Measurements from ENCODE around the gene NUTF2.

The NUTF2 gene

DNA sequence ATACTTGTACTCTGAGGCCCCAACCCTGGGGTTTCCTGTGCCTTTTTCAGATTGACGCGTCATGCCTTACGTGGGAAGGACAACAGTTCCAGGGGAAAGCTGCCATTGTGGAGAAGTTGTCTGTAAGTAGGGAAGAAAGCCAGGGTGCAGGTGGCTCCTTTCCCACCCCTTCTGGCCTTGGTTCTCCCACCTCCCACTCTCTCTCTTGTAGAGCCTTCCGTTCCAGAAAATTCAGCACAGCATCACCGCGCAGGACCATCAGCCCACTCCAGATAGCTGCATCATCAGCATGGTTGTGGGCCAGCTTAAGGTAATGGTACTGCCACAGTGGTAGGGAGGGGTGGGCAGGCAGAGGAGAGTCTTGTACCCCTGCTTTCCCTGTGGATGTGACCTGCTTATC, 21.6 kb downstream of the NUTF2 start:
- H3K27ac Mint-ChIP-seq = no peak overlapping the region
- peaks cover 7% of the 10 kb centered on the region for H3K4me1 Mint-ChIP-seq (ENCODE audit: low read depth)
- H3K9me3 Mint-ChIP-seq (ENCODE audit: low read depth) = no peaks in the 10 kb centered on the region
- H3K36me3 Mint-ChIP-seq = no peaks in the 10 kb centered on the region
- no peak overlapping the region for H3K4me3 Mint-ChIP-seq
- H3K27me3 Mint-ChIP-seq = no peaks in the 10 kb centered on the region

DNA sequence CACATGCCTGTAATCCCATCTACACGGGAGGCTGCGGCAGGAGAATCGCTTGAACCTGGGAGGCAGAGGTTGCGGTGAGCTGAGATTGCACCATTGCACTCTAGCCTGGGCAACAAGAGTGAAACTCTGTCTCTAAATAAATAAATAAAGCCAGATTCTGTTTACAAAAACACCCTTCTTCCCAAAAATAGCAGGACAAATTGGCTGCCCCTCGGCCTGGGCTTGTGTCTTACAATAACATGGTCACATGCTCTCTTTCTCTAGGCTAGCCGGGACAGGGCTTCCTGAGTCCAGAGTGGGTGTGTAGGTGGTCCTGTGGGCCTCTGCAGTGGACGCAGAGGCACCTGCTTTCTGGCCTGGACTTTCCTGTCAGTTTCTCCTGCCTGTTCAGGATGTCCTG, 22.9 kb downstream of the NUTF2 start:
- Mint-ChIP-seq H3K27me3 (no peaks in the 10 kb centered on the region), H3K9me3 (ENCODE audit: low read depth) (no peaks in the 10 kb centered on the region), H3K27ac (no peak overlapping the region), H3K4me1 (ENCODE audit: low read depth) (peaks cover 18% of the 10 kb centered on the region), H3K4me3 (no peak overlapping the region), H3K36me3 (no peaks in the 10 kb centered on the region)

DNA sequence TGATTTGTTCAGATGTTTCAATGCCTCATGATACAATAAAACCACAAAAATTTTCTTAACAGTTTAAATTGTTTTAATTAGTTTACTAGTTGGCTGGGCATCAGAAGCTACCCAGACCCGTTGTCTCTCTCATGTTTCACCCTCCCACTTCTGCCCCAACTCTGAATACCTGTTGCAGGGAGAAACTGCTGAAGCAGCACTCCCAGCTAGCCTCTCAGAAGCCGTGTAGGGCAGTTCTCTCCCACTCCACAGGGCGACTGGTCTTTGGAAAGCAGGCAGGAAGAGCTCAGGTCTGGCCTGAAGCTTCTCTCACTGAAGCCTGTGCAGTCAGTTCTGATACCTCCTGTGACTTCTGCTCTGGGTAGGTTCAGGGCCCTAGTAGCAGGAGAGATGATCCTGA, 24.5 kb downstream of the NUTF2 start:
- peaks cover 33% of the 10 kb centered on the region for H3K4me1 Mint-ChIP-seq (ENCODE audit: low read depth)
- H3K27me3 Mint-ChIP-seq = no peaks in the 10 kb centered on the region
- H3K9me3 Mint-ChIP-seq (ENCODE audit: low read depth) = no peaks in the 10 kb centered on the region
- H3K27ac Mint-ChIP-seq = no peak overlapping the region
- H3K4me3 Mint-ChIP-seq = no peak overlapping the region
- H3K36me3 Mint-ChIP-seq = no peaks in the 10 kb centered on the region

DNA sequence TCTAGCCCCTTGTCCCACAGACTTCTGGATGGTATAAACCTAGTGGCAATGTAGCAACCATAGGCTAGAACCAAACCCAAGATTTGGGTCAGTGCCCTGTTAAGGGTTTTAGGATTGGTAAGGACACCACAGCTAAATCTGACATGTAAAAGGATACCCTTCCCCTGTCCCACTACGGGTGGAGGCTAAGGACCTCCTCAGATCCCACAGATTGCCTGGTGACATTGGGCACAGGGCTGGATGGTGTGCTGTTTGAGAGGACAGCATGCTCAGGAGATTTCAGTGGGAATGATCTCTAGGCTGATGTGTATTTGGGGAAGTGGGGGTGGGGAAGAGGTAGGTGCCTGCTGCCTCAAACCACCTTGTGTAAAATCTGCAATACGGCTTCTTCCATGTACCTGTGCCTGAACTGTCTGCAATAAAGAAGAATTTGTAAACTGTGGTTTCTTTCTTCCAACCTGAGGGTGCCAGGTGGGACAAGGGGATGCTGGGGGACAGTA, 25.4 kb downstream of the NUTF2 start:
- H3K4me1 Mint-ChIP-seq (ENCODE audit: low read depth) = peaks cover 34% of the 10 kb centered on the region
- H3K27me3 Mint-ChIP-seq = no peaks in the 10 kb centered on the region
- peak overlapping the region; percentile 91 for H3K4me3 Mint-ChIP-seq
- H3K36me3 Mint-ChIP-seq = no peaks in the 10 kb centered on the region
- no peaks in the 10 kb centered on the region for H3K9me3 Mint-ChIP-seq (ENCODE audit: low read depth)
- peak overlapping the region; percentile 50 for H3K27ac Mint-ChIP-seq

DNA sequence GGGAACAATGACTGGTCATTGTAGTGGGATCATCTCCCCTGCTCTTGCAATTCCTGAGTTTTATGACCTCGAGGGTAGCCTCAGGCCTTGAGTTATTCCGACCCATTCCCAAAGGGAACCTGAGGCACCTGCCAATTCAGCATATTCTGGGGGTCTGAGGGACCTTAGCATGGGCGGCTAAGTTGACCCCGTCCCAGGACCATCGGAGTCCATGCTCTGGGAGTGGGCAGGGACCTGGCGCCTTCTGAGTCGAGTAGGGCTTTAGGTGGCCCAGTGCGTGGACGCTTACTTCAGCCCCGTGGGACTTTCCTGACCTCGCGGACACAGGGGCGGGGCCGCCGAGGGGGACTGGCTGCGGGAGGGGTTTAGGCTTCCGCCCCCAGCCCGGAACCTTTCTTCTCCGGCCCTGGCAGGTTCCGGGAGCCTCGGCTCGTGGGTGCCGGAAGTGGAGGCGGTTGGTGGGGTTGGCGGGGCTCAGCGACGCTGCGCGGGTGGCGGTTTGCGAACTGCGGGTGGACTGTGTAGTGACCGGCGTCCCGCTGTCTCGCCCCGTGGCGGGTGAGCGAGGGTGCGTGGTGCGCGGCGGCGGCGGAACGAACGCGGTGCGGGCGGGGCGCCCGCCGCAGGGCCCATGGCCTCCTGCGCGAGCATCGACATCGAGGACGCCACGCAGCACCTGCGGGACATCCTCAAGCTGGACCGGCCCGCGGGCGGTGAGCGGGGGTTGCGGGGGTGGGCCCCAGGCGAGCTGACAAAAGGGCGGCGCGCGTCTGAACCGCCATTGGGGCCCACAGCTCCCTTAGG, 26.1 kb downstream of the NUTF2 start, which contains the start of gene EDC4:
TSS of gene EDC4 (plus strand) at position 422 of the 804 bp plus-strand sequence. CDS start at position 632, 210 bp downstream.
- H3K27ac Mint-ChIP-seq = peak within 1 kb of the TSS; percentile 89

DNA sequence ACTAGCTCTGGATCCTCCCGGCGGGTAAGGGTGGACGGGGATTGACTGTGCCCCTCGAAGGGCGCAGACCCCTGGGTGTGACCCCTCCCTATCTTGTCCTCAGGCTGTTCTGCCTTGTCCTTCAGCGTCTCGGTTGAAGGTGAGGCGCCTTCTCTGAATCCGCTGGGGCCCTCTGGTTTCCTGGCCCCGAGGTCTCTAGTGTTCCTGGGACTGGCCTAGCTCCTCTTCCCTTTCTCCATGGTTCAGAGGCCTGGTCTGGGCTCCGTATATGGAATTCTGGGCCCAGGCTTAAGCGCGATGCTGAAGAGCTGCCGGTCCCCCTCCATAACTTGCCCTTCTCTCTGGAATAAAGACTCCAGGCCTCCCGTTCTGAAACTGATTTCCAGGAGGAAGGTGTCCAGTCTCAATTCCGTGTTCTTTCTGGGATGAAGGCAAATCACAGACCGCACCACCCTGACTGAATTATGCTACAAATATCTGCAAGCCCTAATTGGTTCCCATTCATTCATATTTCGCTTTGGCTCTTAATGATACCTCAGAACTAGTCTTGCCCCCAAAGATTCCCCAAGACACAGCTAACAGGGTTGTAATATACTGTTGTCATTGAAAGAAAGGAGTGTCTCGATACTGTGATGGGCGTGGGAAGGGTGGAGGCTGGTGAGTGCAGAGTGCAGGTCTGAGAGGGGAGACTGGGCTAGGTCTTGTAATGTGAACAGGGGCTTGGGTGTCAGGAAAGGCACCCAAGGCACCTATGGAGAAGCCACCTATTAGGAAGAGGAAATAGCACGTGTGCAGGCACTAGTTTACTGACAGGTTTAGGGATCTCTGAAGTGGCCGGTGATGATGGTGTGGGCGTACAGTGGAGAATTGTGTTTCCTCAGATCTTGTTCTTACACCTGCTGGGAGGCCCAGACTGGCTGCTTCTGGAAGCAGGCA, 27.0 kb downstream of the NUTF2 start:
- no peaks in the 10 kb centered on the region for H3K36me3 Mint-ChIP-seq
- H3K27me3 Mint-ChIP-seq = no peaks in the 10 kb centered on the region
- peaks cover 34% of the 10 kb centered on the region for H3K4me1 Mint-ChIP-seq (ENCODE audit: low read depth)
- peak overlapping the region; percentile 89 for H3K27ac Mint-ChIP-seq
- peak overlapping the region; percentile 91 for H3K4me3 Mint-ChIP-seq
- H3K9me3 Mint-ChIP-seq (ENCODE audit: low read depth) = no peaks in the 10 kb centered on the region

More for the DNA sequence above, 26.1 kb downstream of the NUTF2 start, which contains the start of gene EDC4:
- Mint-ChIP-seq H3K4me1 (ENCODE audit: low read depth) (peaks cover 34% of the 10 kb centered on the region), H3K9me3 (ENCODE audit: low read depth) (no peaks in the 10 kb centered on the region), H3K27me3 (no peaks in the 10 kb centered on the region), H3K4me3 (peak within 1 kb of the TSS; percentile 91), H3K36me3 (no peaks in the 10 kb centered on the region)

DNA sequence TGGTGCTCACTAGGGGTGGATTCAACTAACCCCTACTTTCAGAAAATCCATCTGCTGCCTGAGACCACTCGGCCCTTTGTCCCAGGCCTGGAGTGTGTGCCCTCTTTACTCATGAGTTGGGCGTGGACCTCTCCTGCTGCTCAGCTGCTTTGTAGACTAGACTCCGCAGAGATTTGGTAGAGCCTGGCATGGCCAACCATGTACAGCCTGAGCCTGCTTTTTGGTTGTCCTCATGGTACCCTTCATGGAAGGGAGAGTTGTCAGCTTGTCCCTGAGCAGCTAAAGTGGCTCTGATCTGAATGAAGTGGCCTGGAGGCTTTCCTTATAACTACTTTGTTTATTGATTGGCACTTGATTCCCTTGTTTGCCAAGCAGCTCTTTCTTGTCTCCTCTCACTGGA, 27.6 kb downstream of the NUTF2 start:
- Mint-ChIP-seq H3K4me3 (peak overlapping the region; percentile 91), H3K36me3 (no peaks in the 10 kb centered on the region), H3K27me3 (no peaks in the 10 kb centered on the region), H3K4me1 (ENCODE audit: low read depth) (peaks cover 34% of the 10 kb centered on the region), H3K27ac (peak overlapping the region; percentile 89), H3K9me3 (ENCODE audit: low read depth) (no peaks in the 10 kb centered on the region)

DNA sequence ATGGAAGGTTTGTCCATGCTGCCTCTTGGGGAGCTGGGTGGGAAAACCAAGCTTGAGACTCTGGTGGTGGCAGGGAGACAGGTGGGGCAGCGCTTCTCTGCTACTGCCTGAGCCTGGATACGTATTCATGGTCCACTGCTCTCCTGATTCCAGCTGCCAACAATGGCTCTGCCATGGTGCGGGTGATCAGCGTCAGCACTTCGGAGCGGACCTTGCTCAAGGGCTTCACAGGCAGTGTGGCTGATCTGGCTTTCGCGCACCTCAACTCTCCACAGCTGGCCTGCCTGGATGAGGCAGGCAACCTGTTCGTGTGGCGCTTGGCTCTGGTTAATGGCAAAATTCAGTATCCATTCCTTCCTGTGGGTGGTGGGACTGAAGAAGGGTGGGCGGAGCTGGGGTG, 30.3 kb downstream of the NUTF2 start:
- H3K9me3 Mint-ChIP-seq (ENCODE audit: low read depth) = no peaks in the 10 kb centered on the region
- no peak overlapping the region for H3K4me3 Mint-ChIP-seq
- H3K27me3 Mint-ChIP-seq = no peaks in the 10 kb centered on the region
- H3K36me3 Mint-ChIP-seq = no peaks in the 10 kb centered on the region
- H3K27ac Mint-ChIP-seq = no peak overlapping the region
- peaks cover 34% of the 10 kb centered on the region for H3K4me1 Mint-ChIP-seq (ENCODE audit: low read depth)

DNA sequence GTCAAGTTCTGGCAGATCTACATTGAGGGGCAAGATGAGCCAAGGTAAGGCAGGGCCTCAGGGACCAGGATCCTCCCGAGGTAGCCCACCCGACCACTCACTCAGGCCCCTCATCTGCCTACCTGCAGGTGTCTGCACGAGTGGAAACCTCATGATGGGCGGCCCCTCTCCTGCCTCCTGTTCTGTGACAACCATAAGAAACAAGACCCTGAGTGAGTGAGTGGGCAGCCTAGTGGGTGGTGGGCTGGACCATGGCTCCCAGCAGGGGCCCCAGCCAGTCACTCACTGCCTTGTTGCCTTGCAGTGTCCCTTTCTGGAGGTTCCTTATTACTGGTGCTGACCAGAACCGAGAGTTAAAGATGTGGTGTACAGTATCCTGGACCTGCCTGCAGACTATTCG, 31.5 kb downstream of the NUTF2 start:
- H3K4me1 Mint-ChIP-seq (ENCODE audit: low read depth) = peaks cover 27% of the 10 kb centered on the region
- no peak overlapping the region for H3K4me3 Mint-ChIP-seq
- no peak overlapping the region for H3K27ac Mint-ChIP-seq
- no peaks in the 10 kb centered on the region for H3K27me3 Mint-ChIP-seq
- no peaks in the 10 kb centered on the region for H3K36me3 Mint-ChIP-seq
- no peaks in the 10 kb centered on the region for H3K9me3 Mint-ChIP-seq (ENCODE audit: low read depth)

DNA sequence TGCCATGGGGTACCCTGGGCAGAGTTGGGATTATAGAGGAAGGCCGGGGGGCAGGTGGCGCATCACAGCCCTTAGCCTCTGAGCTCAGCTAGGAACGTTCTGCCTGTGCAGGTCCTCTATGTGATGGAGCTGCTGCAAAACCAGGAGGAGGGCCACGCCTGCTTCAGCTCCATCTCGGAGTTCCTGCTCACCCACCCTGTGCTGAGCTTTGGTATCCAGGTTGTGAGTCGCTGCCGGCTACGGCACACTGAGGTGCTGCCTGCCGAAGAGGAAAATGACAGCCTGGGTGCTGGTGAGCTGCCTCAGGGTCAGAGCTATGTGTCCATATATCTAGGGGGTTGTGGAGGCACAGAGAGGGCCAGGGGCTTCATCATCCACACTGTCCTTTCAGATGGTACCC, 32.1 kb downstream of the NUTF2 start:
- H3K36me3 Mint-ChIP-seq = no peaks in the 10 kb centered on the region
- H3K9me3 Mint-ChIP-seq (ENCODE audit: low read depth) = no peaks in the 10 kb centered on the region
- H3K27ac Mint-ChIP-seq = no peak overlapping the region
- H3K27me3 Mint-ChIP-seq = no peaks in the 10 kb centered on the region
- H3K4me3 Mint-ChIP-seq = no peak overlapping the region
- peaks cover 24% of the 10 kb centered on the region for H3K4me1 Mint-ChIP-seq (ENCODE audit: low read depth)

DNA sequence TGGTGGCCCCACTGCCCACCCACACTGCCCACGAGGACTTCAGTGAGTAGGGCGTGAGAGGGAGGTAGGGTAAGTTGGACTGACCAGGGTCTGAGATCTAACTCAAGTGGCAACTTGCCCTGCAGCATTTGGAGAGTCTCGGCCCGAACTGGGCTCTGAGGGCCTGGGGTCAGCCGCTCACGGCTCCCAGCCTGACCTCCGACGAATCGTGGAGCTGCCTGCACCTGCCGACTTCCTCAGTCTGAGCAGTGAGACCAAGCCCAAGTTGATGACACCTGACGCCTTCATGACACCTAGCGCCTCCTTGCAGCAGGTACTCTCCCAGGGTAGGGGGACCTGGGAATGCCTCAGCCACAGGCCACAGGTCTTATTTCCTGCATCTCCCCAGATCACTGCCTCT, 32.7 kb downstream of the NUTF2 start:
- Mint-ChIP-seq H3K27me3 (no peaks in the 10 kb centered on the region), H3K27ac (no peak overlapping the region), H3K9me3 (ENCODE audit: low read depth) (no peaks in the 10 kb centered on the region), H3K36me3 (no peaks in the 10 kb centered on the region), H3K4me3 (no peak overlapping the region), H3K4me1 (ENCODE audit: low read depth) (peaks cover 18% of the 10 kb centered on the region)

DNA sequence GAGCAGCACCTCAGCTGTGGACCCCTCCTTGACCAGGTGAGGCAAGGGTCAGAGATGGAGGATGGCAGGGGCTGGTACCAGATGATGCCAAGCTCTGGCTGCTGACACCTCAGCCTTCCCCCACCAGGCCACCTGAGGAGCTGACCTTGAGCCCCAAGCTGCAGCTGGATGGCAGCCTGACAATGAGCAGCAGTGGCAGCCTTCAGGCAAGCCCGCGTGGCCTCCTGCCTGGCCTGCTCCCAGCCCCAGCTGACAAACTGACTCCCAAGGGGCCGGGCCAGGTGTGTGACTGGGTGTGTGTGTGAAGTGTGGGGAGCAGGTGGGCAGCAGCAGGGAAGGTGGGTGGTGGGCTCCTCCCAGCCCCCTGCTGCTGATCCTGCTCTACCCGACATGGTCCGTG, 33.2 kb downstream of the NUTF2 start:
- Mint-ChIP-seq H3K27me3 (no peaks in the 10 kb centered on the region), H3K4me1 (ENCODE audit: low read depth) (peaks cover 14% of the 10 kb centered on the region), H3K4me3 (no peak overlapping the region), H3K9me3 (ENCODE audit: low read depth) (no peaks in the 10 kb centered on the region), H3K36me3 (no peaks in the 10 kb centered on the region), H3K27ac (no peak overlapping the region)

DNA sequence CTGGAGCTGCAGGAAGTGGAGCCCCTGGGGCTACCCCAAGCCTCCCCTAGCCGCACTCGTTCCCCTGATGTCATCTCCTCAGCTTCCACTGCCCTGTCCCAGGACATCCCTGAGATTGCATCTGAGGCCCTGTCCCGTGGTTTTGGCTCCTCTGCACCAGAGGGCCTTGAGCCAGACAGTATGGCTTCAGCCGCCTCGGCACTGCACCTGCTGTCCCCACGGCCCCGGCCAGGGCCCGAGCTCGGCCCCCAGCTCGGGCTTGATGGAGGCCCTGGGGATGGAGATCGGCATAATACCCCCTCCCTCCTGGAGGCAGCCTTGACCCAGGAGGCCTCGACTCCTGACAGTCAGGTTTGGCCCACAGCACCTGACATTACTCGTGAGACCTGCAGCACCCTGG, 33.9 kb downstream of the NUTF2 start:
- peaks cover 7% of the 10 kb centered on the region for H3K4me1 Mint-ChIP-seq (ENCODE audit: low read depth)
- H3K9me3 Mint-ChIP-seq (ENCODE audit: low read depth) = no peaks in the 10 kb centered on the region
- peak overlapping the region; percentile 77 for H3K27ac Mint-ChIP-seq
- no peaks in the 10 kb centered on the region for H3K36me3 Mint-ChIP-seq
- no peak overlapping the region for H3K4me3 Mint-ChIP-seq
- H3K27me3 Mint-ChIP-seq = no peaks in the 10 kb centered on the region

DNA sequence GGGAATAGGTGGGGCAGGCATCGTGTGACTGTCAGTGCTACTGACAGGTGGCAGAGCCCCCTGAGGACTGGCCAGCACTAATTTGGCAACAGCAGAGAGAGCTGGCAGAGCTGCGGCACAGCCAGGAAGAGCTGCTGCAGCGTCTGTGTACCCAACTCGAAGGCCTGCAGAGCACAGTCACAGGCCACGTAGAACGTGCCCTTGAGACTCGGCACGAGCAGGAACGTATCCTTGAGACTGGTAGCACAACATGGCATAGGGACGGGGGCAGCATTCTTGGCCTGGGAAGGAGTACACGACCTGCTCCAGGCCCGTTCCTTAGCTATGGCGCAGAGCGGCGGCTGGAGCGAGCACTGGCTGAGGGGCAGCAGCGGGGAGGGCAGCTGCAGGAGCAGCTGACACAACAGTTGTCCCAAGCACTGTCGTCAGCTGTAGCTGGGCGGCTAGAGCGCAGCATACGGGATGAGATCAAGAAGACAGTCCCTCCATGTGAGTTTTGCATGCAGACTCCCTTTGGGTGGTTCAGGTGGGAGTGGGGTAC, 35.0 kb downstream of the NUTF2 start:
- Mint-ChIP-seq H3K27me3 (no peaks in the 10 kb centered on the region), H3K27ac (no peak overlapping the region), H3K9me3 (ENCODE audit: low read depth) (no peaks in the 10 kb centered on the region), H3K4me3 (no peak overlapping the region), H3K36me3 (no peaks in the 10 kb centered on the region), H3K4me1 (ENCODE audit: low read depth) (no peaks in the 10 kb centered on the region)

Measured in activated naive CD8-positive, alpha-beta T cell (primary cell).